GM18861 (cell line): ENCODE data around the gene KISS1R.
"Not testable (repeated sequence)": the region's sequence is repeated elsewhere in the genome, so short reads cannot be mapped to it uniquely, and the experiment has no call there.

ENCODE experiments used
- ATAC-seq: cut with Tn5 transposase; IDR thresholded peaks from one replicate; pipeline ENCODE4 v1.9.1; 2021; ENCODE audit not compliant: unreplicated experiment

The KISS1R gene

DNA sequence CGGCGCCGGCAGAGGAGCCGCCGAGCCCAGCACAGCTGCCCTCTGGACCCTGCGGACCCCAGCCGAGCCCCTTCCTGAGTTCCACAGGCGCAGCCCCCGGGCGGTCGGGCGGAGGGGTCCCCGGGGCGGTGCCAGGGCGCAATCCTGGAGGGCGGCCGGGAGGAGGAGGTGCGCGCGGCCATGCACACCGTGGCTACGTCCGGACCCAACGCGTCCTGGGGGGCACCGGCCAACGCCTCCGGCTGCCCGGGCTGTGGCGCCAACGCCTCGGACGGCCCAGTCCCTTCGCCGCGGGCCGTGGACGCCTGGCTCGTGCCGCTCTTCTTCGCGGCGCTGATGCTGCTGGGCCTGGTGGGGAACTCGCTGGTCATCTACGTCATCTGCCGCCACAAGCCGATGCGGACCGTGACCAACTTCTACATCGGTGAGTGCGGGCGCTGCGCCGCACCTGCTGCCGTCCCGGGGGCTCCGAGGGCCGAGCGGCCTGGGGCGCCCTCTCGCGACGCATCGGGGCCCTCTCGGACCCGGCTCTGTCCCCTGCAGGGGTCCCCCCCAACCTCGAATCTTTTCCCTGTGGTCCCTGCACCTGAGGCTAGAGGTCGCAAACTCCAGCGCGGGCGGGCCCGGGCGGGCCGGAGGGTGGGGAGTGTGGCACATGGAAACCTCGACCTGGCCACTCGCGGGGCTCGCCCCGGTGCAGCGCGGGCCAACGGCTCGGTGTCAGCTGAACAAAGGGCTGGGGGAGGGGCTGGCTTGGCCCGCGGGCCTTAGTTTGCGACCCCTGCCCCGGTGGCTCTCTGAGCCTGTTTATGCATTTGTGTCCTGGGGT, at the start of gene KISS1R:
KISS1R (plus strand) TSS at position 11 of the 829 bp plus-strand sequence; CDS start at position 181, 170 bp downstream.
- no peak for ATAC-seq

DNA sequence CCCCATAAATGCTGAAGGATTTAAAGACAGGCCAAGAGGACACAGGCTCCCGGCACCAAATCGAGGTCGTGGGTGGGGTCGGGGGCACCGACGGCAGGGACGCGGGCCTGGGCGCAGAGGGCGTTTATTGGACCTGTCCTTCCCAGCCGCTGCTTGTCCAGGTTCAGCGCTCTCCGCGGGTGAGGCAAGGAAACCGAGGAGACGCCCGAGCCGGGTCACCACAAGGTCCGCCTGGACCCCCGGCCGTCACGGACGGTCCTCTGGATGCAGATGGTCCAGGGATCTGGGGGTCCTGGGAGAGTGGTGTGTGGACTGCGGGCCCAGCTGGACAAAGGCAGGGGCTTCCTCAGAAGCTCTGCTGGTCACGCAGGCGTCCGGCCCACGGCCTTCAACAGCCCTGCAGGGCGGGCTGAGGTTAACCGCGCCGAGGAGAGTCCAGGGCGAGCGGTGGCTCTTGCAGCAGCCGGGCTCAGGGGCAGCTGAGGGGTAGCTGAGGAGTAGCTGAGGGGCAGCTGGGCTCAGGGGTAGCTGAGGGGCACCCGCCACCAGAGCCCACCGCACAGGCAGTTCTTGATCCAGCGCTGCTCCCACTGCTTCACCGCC, 49.2 kb upstream of the KISS1R start:
- ATAC-seq: no peak

DNA sequence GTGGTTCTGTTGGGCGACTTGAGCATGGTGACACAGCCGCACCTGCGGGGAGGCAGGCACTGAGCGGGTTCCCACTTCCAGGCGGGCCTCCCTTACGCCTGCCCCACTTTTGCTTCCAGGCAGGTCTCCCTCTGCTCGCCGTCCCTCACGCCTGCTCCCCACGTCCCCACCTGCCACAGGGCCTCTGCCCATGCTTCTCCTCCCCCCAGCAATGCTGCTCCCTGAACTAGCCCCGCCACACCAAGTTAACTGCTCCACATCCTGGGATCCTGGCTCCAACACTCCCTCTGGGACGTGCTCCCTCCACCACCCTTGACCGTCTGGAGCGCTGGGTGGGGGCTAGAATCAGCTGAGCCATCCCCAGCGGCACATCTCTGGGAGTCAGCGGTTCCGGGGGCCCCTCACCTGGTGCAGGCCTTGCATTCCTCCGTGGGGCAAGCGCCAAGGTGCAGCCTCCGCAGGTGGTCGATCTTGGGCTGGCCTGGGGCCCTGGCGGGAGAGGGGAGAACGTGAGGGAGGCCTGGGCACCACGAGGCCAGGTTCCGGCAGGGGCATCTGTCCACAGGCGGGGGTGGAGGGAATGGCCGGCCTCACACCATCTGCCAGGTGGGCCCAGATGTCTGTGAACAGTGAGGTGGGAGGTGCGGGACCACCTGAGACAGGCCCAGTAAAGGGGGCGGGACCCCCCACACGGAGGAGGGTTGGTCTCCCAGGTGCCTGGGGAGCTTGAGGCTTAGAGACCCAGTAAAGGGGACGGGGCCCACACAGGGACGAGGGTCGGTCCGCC, 48.5 kb upstream of the KISS1R start:
- no peak for ATAC-seq

DNA sequence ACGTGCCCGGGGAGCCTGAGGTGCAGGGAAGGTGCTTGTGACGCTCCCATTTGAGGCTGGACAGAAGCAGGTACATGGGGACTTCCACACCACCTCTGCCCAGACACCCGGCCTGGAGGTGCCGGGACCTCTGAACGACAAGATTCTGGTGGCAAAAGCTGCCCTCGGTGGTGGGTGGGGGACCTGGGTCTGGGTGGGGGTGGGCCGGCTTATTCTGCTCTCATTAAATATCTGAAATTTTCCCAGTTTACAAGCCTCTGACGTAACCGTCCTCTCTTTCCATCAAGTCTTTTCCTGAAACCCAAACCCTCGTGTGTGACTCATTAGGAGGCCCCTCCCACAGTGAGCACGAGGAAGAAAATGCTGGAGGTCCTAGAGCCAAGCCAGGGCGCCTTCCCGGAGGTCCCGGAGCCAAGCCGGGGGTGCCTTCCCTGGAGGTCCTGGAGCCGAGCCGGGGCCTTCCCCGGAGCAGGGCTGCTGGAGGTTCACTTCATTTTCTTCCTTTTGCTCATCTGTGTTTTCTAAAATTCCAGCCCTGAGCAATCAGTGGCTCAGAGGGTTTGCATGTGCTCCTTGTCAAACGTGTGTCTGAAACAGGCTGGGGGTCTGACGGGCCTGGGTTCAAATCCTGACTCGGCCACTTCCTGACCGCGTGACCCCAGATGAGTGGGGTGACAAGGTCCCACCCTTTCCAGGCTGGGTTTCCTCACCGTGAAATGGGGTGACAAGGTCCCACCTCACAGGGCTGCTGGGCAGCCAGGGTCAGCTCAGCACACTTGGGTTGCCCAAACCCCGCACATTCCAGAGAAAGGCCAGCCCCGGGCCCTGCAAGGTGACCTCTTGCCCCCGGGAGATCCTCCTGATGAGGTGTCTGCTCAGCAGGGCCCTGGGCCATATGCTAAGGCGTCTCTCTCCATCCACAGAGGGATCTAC, 47.6 kb upstream of the KISS1R start:
- ATAC-seq: no peak

DNA sequence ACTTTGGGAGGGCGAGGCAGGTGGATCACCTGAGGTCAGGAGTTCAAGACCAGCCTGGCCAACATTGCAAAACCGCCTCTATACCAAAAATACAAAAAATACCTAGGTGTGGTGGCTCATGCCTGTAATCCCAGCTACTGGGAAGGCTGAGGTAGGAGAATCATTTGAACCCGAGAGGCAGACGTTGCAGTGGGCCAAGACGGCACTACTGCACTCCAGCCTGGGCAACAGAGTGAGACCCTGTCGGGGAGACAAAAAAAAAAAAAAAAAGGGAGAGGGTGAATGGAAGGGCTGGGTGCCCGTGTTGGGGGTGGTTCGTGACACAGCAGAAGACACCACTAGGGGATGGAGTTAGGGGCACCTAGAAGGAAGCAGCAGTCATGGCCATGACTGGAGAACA, 46.8 kb upstream of the KISS1R start:
- no peak for ATAC-seq

DNA sequence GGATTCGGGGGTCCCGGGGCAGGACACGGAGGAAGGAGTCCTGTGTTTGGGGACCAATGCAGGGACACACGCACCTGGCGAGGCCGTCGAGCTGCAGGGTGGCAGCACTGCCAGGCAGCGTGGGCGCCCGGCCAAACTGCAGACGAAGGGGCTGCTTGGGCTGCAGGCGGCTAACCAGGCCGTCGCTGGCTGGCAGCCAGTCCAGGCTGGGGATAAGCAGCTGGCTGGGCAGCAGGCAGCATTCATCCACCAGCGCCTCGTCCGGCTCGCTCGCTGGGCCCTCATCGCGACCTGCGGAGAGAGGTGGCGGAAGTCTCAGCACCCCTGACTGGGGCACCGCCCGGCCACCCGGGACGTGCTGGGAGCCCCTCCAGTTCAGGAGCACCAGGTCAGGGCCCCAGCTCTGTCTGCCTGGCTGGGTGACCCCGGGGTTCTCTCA, 46.2 kb upstream of the KISS1R start:
- ATAC-seq: no peak

DNA sequence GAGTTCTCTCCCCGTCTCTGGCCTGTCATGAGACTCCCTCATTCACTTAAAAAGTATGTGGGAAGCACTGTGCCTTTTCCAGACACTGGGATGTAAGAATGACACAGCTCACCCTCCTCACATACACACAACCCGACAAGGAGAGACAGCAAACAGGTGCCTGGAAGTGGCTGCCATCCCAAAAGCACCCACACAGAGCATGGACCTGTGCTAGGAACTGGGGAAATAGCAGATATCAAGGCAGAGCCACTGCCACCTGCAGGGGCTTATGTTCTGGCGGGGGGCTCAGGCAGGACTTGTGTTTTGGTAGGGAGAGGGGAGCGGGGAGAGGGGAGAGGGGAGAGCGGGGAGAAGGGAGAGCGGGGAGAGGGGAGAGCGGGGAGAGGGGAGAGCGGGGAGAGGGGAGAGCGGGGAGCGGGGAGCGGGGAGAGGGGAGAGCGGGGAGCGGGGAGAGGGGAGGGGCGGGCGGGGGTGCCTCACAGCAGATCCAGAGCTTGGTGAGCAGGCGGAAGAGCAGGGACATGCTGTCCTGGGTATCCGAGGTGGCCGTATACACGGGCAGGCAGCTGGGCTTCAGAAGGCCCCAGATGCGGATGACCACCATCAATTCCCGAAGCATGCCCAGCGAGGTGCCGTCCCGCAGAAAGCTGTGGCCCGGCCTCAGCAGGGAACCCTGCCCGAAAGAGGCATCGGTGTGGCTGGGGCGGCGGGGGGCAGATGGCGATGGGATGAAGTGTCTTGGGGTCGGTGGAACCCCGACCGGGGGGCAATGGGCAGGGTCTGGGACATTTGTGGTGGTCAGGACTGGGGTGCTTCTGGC, 45.5 kb upstream of the KISS1R start:
- ATAC-seq: no peak

DNA sequence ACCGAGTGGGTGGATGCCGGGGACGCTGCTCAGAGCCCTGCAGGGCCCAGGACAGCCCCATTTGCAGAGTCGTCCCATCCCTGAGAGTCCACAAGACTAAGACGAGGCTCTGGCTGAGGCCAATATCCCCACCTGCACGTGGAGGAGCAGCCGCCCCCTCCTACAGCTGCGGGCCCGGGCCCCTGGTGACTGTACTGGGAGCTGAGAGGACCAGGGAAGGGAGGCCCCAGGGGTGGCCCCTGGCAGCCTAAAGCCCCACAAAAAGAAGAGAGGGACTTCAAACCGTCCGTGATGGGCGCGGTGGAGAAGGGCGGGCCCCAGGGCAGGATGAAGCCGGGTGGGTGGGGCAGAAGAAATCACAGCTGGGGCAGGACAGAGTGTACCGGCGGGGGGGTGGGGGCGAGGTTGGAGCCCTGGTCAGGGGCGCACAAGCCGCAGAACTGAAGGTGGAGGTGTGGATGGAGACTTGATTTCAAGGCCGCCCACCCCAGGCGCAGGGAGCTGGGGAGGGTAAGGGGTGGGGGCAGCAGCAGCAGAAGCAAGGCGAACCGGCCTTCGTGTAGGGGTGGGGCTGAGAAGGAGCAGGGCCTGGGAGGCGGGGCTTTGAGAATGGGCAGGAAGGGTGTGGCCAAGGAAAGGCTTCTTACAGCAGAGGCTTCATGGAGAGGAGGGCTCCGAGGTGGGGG, 44.7 kb upstream of the KISS1R start:
- ATAC-seq: no peak

DNA sequence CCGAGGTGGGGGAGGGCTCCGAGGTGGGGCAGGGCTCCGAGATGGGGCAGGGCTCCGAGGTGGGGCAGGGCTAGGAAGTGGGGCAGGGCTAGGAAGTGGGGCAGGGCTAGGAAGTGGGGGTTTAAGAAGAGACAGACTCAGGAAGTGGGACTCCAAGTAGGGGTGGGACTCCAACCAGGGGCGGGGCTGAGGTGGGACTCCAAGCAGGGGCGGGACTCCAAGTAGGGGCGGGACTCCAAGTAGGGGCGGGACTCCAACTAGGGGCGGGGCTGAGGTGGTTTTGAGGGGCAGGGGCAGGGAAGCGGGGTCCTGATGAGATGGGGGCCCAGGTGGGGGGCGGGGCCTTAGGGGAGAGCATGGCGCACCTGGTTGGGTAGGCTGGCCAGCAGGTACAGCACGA, 44.0 kb upstream of the KISS1R start:
- ATAC-seq: no peak

DNA sequence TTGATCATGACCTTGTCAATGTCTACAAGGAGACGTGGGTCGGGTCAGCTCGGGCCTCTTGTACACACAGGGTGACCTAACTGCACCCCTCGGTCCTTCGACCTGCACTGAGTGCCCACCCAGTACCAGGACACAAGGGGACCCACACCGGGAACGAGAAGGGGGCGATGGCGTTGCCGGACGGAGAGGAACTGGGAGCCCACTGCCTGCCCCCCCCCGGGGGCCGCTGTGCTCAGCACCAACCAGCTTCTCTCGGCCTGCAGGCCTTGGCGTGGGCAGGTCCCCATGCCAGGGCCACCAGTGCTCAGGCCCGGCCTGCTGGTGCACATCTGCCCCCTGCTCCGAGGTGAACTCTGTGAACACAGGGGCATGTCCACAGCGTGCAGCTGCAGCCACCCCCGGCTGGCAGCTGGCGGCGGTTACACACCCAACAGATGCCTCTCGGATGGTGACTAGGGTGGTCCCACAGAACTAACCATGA, 43.5 kb upstream of the KISS1R start:
- ATAC-seq: no peak

DNA sequence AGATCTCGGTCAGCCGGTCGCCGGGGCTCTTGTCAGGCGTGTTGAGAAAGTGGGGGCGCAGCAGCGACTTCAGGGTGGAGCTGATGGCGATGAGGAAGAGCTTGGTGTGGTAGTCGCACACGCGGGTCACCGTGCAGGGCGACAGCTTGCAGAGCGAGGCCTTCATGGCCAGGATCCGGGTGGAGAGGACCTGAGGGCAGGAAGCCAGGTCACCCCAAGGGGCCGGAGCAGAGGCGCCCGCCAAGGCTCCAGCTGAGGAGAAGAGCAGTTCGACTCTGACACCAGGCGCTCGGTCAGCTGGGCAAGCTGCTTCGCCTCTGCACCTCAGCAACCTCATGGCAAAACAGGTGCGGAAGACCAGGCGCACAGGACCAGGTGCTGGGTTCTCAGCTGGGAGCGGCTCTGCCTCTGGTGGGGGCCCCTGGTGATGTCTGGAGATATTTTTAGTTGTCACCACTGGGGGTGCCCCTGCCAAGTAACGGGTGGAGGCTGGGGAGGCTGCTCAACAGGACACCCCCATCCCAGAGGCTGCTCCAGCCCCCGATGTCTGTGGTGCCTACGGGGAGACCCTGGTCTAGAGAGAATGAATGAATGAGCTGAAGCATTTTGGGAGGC, 41.8 kb upstream of the KISS1R start:
- ATAC-seq: no peak

DNA sequence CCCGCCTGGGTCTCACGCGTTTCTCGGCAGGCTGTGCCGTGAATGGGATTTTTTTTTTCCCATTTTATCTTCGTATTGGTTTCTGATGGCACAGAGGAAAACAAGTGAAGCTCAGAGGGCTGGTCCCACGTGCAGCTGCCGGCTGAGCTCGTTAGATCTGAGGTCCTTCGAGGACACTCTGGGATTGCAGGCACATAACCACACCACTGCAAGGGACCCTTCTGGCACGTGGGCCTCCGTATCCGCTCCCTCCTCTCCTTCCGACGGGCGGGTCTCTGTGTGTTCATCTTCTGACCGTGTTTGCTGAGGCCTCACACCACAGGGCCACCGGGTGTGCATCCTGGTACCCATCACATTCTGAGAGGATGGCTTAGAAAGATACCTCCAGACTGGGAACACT, 41.0 kb upstream of the KISS1R start:
- ATAC-seq: no peak

DNA sequence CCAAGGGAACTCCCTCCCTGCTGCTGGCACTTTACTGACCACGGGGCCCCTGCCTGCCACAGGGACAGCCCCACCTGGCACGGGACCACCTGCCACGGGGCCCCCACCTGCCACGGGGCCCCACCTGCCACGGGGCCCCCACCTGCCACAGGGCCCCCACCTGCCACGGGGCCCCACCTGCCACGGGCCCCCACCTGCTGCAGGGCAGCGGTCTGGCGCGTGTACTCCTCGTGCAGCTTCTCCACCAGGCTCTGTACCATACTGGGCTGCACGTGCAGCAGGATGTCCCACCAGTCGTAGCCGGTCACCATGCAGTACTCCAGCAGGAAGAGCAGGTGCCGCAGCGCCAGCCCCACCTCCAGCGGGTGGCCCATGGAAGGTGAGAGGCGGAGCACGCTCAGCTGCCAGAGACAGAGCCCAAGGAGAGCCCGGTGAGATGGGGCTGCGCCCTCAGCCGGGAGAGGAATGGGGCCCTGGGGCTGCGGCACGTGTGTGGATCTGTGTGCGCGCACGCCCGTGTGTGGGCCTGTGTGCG, 40.3 kb upstream of the KISS1R start:
- ATAC-seq: no peak

DNA sequence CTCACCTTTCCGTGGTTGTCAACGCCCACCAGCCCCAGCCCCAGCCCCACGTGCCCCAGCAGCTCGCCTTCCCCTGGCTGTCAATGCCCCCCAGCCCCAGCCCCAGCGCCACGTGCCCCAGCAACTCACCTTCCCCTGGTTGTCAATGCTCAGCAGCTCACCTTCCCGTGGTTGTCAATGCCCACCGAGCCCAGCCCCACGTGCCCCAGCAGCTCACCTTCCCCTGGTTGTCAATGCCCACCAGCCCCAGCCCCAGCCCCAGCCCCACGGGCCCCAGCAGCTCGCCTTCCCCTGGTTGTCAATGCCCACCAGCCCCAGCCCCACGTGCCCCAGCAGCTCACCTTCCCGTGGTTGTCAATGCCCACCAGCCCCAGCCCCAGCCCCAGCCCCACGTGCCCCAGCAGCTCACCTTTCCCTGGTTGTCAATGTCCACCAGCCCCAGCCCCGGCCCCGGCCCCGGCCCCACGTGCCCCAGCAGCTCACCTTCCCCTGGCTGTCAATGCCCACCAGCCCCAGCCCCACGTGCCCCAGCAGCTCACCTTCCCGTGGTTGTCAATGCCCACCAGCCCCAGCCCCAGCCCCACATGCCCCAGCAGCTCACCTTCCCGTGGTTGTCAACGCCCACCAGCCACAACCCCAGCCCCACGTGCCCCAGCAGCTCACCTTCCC, 39.0 kb upstream of the KISS1R start:
- not testable (repeated sequence) for ATAC-seq

DNA sequence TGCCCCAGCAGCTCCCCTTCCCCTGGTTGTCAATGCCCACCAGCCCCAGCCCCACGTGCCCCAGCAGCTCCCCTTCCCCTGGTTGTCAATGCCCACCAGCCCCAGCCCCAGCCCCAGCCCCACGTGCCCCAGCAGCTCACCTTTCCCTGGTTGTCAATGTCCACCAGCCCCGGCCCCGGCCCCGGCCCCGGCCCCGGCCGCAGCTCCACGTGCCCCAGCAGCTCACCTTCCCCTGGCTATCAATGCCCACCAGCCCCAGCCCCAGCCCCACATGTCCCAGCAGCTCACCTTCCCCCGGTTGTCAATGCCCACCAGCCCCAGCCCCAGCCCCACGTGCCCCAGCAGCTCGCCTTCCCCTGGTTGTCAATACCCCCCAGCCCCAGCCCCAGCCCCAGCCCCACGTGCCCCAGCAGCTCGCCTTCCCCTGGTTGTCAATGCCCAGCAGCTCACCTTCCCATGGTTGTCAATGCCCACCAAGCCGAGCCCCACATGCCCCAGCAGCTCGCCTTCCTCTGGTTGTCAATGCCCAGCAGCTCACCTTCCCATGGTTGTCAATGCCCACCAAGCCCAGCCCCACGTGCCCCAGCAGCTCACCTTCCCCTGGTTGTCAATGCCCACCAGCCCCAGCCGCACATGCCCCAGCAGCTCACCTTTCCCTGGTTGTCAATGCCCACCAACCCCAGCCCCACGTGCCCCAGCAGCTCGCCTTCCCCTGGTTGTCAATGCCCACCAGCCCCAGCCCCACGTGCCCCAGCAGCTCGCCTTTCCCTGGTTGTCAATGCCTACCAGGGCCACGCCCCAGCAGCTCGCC, 38.2 kb upstream of the KISS1R start:
- ATAC-seq: not testable (repeated sequence)

DNA sequence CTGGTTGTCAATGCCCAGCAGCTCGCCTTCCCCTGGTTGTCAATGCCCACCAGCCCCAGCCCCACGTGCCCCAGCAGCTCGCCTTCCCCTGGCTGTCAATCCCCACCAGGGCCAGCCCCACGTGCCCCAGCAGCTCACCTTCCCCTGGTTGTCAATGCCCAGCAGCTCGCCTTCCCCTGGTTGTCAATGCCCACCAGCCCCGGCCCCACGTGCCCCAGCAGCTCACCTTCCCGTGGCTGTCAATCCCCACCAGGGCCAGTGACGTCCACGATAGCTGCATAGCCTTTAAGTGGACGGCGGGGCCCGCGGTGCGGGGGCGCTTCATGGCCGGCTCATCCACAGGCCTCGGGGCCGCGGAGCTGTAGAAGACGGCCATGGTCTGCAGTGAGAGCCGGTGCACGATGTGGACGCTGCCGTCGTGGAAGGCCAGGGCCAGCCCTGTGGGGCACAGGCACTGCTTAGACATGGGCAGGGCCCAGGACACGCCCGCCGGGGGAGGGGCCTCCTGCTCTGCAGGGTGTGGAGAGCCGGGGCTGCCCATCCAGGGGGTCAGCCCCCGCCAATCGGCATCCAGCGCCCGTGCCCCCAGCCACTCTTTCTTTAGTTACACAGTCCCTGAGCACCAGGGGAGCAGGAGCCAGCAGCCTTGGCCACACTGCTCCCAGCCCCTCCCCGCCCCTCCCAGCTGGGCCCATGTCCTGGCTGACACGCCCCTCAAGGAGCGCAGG, 37.3 kb upstream of the KISS1R start:
- ATAC-seq: no peak
